ENCODE data around the gene TTC13. TPM values are rescaled to one million over a fixed set of nuclear protein-coding genes. Genes with fewer than 3 reads are reported as not detected.

TTC13 gene
- total RNA-seq, 1 donor from 2014 or later: 16.7 TPM

DNA sequence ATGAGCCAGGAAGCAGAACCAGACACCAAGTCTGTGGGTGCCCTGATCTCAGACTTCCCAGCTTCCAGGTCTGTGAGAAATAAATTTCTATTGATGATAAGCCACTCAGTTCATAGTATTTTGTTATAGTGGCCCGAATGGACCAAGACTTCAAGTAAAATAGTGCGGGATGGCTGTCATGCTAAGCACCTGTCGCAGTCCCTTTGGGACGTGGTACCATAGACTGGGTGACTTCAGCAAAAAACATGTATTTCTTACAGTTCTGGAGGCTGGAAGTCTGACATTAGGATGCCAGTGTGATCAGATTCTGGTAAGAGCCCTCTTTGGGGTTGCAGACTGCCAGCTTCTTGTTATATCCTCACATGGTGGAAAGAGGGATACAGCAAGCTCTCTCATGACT, 107.7 kb downstream of the TTC13 start:
- no peak for DNase-seq

DNA sequence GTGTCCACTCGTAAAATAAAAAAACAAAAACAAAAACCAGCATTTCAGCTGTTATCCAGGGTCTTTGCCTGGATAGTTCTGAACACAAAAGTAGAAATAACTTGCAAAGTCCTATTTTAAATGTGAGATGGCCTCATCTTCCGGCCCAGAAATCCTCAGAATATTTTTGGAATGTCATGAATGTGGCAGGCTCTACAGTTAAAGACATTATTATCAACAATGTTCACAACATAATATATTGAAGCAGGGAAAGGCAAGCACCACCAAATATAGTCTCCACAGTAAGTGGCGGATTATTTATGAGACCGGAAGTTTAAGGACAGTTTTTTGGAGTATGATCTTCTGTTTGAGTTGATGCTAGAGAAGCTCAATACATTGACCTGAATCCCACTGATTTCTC, 109.2 kb downstream of the TTC13 start:
- peak; percentile 51 for DNase-seq

DNA sequence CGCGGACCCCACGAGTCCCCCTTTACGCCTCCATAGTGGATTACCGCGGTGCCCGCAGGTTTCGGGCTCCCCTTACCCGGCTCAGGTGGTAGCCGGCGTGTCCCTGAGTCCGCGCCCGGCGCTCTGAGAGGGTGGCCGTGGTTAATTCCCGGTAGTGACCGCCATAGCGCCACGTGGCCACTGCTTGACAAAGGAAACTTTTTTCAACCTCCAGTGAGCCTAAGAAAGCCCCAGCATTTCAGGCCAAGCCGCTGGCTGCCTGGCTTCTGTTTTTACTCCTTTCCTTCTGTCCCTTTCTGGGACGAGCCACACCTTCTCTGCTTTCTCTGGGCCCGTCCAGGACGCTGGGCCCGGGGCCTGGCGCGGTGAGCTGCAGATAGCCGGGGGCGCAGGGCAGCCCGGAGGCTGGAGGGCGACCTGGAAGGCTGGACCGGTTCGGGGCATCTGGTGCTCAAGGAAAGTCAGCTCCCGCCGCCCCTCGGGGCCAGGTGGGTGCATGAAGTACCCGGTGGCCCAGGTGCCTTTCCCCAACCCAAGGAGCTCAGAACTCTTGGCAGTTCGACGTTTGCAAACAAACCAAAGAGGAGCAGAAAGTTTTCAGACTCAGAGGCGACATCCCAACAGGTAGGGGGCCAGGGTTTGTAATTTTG, 109.8 kb downstream of the TTC13 start:
- no peak for DNase-seq

DNA sequence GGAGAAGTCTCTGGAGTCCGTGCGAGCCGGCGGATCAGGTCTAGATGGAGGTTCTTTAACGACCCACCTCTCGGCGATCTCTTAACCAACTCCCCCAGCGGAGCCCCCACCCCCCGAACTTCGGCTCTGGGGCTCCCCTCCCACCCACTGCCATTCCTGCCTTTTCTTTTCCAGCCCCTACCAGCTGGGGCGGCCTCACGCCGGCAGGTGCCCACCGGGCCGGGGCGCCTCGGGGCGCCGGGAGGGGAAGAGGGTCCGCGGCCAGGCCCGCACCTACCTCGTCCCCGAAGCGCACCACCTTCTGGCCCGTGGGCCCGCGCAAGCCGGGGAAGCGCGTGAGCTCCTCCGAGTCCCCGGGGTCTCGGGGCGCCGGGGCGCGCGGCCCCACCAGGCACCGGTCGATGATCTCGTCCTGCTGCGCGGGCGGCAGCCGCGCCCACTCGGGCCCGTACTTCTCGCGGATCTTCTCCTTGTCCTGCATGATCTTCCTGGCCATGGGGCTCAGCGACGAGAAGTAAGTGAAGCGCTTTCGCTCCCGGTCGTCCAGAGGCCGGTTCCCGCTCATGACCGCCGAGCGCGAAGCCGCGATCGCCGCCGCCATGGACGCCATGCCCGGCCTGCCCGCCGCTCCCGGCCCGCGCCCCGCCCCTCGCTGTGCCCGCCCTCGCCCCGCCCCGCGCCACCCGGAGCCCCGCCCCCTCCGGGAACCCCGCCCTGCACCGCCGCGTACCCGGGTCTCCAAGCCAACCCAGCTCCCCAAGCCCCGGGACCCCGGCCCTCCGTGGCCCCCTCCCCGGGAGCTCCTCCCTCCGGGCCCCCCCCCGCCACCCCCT, 110.5 kb downstream of the TTC13 start, which contains the start of gene C1orf198:
C1orf198 (minus strand) TSS at position 619 of the 833 bp plus-strand sequence; CDS start at position 610, 9 bp downstream.
- DNase-seq: peak; percentile 19

DNA sequence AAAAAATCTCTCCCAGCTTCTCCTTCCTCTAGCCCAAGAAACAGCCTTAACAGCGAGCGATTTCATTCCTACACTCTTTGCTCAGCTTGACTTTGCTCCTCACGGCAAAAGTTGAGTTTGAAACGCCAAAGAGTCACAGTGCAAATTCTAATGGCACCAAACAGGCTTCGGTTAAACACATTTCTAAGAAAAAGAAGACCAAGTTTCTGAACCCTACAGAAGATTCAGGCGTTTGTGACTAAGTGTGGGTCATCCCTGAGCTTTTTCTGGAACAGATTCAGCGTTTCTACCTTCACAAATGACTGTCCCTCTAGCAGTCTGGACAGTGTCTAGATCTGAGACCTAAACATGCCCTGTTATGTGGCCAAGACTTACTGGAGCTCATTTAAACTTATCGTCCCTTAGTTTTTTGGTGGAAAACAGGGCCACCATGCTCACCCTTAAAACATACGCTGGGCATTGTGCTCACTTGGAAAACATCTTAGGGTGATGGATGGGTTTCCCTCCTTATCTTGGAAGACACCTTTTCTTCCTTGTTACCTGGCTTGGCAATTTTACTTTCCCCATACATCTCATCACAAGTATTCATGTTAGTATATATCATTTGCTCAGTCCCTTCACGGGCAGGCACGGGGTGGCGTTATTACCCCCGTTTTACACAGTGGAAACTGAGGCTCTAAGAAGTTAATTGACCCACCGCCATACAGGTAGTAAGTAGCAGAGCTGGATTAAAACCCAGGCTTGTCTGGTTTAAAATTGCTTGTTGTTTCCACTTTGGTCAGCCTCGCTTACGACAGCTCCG, 111.4 kb downstream of the TTC13 start:
- DNase-seq: no peak

DNA sequence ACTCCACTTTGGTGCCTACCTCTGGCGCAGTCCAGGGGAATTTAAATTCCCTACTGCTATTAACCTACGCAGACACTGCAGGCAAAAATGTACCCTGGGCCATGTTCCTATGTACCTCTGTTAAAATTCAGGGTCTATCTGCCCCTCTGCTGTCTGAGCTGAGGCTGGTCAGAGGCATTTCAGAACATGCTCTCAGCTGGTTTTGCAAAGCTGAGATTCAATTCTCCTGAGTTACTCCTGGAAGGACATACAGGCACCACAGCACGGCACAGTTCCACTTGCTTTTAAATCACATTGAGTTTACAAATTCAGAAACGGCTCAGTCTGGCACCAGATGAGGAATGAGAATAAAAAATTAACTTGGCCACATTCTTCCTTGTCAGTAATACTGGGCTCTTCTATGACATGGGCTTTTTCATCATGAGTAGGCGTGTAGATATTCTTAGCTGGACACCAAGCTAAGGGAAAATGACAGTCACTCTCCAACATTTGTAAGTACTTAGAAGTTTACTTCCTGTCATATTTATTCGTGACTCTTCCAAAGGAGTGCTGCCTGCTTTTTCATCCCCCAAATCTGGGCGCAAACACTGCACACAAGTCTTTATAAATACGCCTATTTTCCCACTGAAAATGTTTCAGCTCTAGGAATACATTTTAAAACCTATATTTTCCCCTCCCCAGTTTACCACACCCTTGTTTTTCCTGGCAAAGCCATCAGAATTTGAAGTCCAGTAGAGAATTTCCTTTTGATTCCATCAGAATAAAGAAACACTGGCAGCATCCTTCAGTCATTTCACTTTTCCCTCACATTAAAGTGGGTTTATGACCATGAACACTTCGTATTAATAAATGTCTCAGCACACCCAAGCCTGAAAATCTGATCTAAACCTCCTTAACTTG, 112.2 kb downstream of the TTC13 start:
- DNase-seq: peak; percentile 85

DNA sequence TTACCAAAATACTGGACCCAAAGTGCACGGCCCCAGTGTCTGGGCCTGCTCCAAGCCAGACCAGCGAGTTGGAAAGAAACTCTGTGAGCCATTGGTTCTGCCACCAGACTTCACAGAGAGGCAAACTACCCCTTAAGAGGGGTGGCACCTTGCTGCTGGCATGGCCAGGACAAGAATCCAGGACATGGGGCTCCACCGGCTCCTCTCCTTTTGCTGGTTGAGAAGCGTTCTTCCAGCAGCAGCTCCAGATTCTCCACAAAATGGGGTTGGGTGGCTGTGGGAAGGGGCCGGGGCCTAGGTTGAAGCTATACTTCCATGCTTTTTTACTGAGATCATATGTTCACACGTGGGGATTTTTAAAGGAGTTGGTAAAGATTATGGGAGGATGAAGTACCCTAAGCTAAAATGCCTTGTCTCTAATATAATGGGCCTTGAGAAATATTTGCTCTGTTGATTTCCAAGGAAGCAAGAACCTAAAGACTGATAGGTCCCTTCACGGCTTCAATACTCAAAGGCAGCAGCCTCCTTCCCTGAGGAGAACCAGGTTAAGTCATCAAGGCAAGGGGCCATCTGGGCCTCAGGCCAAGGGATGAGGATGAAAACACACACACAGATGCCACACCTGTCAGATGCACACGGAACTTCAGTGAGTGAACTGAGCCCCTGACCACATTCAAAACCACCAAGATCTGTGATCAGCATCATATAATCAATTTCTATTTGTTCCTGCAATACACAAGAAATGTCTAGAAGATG, 113.4 kb downstream of the TTC13 start:
- no peak for DNase-seq

DNA sequence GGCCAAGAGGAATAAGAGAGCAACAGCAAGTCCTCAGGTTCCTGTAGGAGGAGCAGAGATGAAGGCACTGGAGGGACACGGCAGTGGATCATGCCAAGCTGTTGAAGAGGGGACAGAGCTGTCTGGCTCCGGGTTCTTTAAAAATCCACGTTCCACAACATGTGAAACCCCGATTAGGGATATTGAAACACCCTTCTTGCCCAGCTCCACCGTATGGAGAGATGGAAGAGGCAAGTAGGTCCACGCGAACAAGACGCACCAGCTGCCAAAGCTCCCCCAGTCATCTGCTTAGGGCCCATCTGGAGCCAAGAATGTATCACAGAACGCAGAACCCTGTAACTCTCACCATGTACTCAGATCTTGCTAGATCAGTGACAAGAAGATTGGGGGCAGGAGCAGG, 114.2 kb downstream of the TTC13 start:
- DNase-seq: peak; percentile 63

DNA sequence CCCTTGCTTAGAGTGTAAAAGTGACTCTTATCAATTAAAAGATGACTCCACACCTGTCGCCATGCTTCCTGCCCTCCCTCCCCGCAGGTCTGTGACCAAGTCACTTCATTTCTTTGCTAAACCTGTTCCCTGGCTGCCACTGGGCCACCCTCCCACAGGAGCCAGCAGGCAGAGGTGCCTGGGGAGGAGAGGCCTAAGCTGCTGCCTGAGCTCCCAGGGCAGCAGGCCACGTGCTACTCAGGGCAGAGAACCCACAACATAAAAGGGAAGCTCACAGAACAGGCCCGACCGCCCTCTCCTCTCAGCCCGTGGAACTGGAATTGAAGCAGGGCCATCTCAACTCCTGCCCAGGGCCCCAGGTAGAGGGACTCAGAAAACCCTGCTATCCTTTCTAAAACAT, 115.2 kb downstream of the TTC13 start:
- DNase-seq: no peak

DNA sequence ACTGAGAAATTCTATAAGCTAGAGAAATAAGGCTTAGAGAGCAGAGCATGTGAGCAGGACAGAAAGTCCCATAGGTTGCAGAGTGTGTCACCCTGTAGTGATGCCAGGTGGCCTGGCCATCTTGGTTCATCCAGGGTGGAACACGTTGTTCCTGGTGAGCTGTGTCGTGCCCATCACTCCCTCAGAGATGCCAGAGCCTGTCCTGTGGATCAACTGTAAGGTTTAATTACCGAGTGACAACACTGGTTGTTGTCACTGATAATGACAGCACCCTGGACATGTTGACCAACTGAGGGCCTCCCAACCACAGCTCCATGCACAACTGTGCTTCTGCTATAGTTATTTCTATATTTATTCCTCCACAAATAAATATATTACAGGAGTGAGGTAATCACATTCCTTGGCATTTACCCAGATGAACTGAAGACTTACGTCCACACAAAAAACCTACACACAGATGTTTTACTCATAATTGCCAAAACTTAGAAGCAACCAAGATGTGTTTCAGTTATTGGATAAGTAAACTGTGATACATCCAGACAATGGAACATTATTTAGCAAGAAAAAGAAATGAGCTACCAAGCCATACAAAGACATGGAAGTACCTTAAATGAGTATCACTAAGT, 116.6 kb downstream of the TTC13 start:
- DNase-seq: peak; percentile 60

DNA sequence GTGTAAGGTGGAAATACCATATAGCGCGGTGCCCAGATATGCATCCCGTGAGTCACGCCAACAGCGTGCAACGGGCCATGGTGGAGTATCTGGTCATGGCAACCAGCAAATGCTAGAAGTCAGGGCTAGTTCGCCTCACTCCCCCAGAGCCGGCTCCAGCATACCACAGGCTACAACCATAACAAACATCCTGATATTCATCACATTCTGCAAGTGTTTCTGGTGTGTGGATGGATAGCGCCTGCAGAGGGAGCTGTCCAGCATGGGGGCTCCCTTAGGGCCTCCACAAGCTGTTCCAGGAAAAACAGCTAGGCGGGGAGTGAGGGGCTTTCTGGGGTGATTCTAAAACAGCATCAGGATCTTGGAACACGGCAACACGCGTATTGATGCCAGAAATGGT, 117.2 kb downstream of the TTC13 start:
- no peak for DNase-seq

DNA sequence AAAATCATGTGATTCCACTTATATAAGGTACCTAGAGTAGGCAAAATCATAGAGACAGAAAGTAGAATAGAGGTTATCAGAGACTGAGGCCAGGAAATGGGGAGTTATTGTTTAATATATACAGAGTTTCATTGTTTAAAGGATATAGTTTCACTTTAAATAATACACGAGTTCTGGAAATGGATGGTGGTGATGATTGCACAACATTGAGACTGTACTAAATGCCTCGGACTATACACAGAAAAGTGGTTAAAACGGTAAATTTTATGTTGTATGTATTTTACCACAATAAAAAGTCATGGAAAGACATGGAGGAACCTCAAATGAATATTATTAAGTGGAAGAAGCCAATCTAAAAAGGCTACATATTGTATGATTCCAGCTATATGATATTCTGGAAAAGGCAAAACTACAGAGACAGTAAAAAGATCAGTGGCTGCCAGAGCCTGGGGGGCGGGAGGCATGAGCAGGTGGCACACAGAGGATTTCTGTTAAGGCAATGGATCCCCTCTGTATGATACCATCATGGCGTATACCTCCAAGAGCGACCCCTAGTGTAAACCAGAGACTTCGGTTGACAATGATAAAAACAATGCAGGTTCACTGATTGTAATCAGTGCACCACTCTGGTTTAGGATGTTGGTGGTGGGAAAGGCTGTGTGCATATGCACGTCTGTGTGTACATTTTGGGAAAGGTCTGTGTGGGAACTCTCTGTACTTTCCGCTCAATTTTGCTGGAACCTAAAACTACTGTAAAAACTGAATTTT, 117.9 kb downstream of the TTC13 start:
- no peak for DNase-seq

DNA sequence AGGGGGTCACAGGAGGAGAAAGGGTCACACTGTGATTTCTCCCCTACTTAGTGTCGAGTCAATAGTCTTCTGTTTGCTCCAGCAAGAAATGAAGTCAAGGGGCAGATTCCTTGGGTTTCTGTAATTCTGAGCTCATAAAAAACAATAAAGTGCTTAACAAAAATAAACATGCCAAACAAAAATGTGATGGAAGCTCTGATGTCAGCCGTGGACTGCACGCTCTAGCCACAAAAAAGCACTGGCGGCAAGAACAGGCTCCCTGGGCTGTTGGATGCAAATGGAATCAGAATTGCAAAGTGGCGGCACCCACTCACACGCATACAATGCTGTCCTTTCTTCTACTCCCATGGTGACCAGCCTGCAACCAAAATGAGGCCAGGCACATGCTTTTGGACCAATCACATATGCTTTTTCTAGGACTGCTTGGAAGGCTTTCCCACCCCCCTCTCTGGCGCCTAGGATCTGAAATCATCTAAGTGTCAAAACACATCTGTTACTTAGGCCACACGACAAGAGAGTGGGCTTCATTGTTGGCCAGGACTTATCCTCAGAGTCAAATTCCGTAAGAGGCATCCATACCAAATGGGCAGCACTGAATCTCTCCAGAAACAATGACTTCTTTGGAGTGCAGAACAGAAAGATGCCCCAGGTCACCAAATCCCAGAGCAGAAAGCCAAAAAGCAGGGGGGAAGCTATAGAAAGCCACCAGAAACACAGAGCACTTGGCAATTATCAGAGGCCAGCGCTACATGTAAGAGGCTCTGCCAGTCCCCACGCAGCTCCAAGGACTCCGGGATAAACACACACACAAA, 119.5 kb downstream of the TTC13 start:
- peak; percentile 82 for DNase-seq

DNA sequence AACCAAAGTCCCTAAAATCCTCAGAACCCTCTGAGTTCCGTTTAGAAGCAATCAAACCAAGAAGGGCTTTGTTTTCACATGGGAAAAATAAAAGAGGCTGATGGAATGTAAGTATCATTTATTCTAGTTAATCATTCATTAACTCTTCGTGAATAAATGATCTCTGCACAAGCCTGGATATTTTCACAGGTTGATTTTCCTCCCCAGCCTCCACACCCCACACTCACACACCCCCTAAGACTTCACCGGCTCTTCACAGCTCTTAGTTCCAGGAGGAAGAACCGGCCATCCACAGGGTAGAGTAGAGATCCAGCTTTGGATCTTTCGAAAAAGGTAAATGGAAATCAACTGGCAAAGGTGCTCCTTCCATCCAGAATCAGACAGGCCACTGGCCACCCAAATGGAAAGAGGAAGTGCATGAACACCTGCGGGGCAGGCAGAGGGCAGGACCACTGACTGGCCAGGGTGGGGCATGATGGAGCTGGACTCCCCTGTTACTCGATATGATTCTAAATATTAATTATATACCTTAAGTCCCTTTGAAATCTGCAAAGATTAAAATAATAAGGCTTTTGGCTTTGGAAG, 120.3 kb downstream of the TTC13 start:
- DNase-seq: no peak

DNA sequence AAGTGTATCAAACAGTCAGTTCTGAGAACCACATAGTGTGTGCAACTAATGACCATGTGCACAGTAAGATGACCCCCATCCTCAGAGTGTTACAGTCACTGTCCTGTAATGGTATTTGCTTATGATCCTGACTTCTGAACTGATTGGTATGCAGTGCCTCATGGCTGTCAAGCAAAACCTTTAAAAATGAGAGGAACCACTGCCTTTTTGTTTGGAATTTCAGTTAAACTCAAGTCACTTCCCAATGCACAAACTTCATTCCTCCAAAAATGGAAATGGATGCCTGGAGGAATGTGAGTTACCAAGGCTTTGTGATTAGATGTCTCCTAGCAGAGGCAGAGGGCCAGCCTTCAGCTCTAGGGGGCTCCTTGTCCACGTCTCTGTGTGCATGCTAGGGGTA, 120.8 kb downstream of the TTC13 start:
- DNase-seq: no peak

DNA sequence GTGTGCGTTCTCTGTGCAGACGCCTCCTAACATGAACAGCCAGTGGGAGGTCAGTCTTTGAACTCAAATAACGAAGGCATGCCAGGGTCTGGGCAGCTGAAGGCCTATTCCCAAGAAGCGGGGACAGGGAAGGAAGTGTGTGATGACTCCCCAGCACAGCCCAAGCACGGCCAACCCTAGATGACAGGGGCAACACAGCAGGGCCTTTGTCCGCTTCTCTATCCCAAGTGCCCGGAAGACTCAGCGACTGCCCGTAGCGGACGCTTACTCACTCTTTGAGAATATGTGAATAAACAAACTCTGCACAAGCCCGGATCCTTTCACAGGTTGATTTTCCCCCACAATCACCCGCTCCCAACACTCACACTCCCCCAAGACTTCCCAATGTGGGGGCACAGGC, 121.6 kb downstream of the TTC13 start:
- no peak for DNase-seq
